ENCODE results near the gene COL27A1.

The COL27A1 gene

GRCh38 chr9:114230068-114230467, 74.7 kb downstream of the COL27A1 start:
- no peak for DNase-seq

GRCh38 chr9:114231273-114231672, 75.9 kb downstream of the COL27A1 start:
- DNase-seq: no peak

- no peak for DNase-seq
Measured at GRCh38 chr9:114231719-114232449, 76.5 kb downstream of the COL27A1 start.

GRCh38 chr9:114233491-114234185, 78.3 kb downstream of the COL27A1 start:
- no peak for DNase-seq

GRCh38 chr9:114235033-114235661, 79.8 kb downstream of the COL27A1 start:
- DNase-seq: no peak

- no peak for DNase-seq
Measured at GRCh38 chr9:114236391-114237138, 81.2 kb downstream of the COL27A1 start.

GRCh38 chr9:114237247-114237646, 81.9 kb downstream of the COL27A1 start:
- no peak for DNase-seq

- DNase-seq: no peak
Measured at GRCh38 chr9:114237781-114238180, 82.4 kb downstream of the COL27A1 start.

- no peak for DNase-seq
Measured at GRCh38 chr9:114238472-114238871, 83.1 kb downstream of the COL27A1 start.

GRCh38 chr9:114238891-114239875, 83.8 kb downstream of the COL27A1 start:
- DNase-seq: no peak

- no peak for DNase-seq
Measured at GRCh38 chr9:114240216-114240615, 84.9 kb downstream of the COL27A1 start.

- DNase-seq: no peak
Measured at GRCh38 chr9:114240647-114241558, 85.6 kb downstream of the COL27A1 start.

- no peak for DNase-seq
Measured at GRCh38 chr9:114242837-114243236, 87.5 kb downstream of the COL27A1 start.

GRCh38 chr9:114243240-114243639, 87.9 kb downstream of the COL27A1 start:
- DNase-seq: no peak

- DNase-seq: no peak
Measured at GRCh38 chr9:114244570-114244969, 89.2 kb downstream of the COL27A1 start.

GRCh38 chr9:114246558-114246957, 91.2 kb downstream of the COL27A1 start:
- no peak for DNase-seq

- DNase-seq: no peak
Measured at GRCh38 chr9:114247077-114247476, 91.7 kb downstream of the COL27A1 start.

GRCh38 chr9:114247491-114247890, 92.2 kb downstream of the COL27A1 start:
- DNase-seq: no peak

GRCh38 chr9:114248299-114248707, 93.0 kb downstream of the COL27A1 start:
- DNase-seq: no peak

- DNase-seq: no peak
Measured at GRCh38 chr9:114249424-114250234, 94.3 kb downstream of the COL27A1 start.
